Measurements from ENCODE around the gene NRAS. TPM values are rescaled to one million over a fixed set of nuclear protein-coding genes. Genes with fewer than 3 reads are reported as not detected.

Gene NRAS
- total RNA-seq, 1 experiment from 2014 or later: 48.0 TPM

DNA sequence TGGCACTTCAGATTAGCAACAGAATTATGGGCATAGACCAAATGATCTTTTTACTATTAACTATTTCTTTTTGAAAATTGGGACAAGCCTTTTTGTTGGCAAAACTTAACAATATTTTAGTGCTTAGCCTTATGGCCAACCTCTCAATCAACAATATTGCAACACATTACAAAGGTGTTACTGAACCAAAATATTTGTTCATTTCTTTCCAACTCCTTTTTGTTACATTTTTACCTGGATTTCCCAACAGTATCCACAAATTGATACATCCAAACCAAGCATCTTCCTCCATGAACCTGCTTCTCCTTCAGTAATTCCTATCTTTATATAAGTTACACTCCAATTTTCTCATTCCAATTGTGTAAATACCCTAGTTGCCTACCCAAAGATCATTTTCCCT, 19.8 kb downstream of the NRAS start:
- Histone ChIP-seq H3K4me1 (ENCODE audit: control insufficient read depth in 1 of 2, insufficient read depth in 2 of 2, low read length in 2 of 2) (no peaks in the 10 kb centered on the region), H3K9me3 (ENCODE audit: control insufficient read depth in 1 of 2, insufficient read depth in 1 of 2, low read depth in 1 of 2, low read length in 2 of 2) (no peaks in the 10 kb centered on the region), H2AFZ (ENCODE audit: low read depth, low read length, poor library complexity, severe bottlenecking) (no peak overlapping the region), H3K9me2 (ENCODE audit: insufficient read depth) (no peaks in the 10 kb centered on the region), H3K36me3 (ENCODE audit: control insufficient read depth in 1 of 2, insufficient read depth in 2 of 2, low read length in 2 of 2) (no peaks in the 10 kb centered on the region), H3K27me3 (ENCODE audit: insufficient read depth, low read length) (no peaks in the 10 kb centered on the region), H3K27ac (ENCODE audit: low read depth, low read length) (no peak overlapping the region), H3K4me2 (ENCODE audit: low read length) (no peak overlapping the region), H3K79me2 (ENCODE audit: insufficient read depth, low read length) (no peaks in the 10 kb centered on the region), H3K4me3 (replicated peaks in 1 of 2; ENCODE audit: low read depth in 1 of 2, low read length in 2 of 2) (no peak overlapping the region), H3K9ac (ENCODE audit: low read length) (no peak overlapping the region), H4K20me1 (ENCODE audit: insufficient read depth) (no peaks in the 10 kb centered on the region)
- ChIA-PET CTCF (no interaction called here), RAD21 (ENCODE audit: low non-redundant PET in 1 of 2, low total read pairs in 2 of 2, uncharacterized antibody in 2 of 2, unreplicated experiment in 2 of 2) (no interaction called here), POLR2A (no interaction called here)
- ATAC-seq (no peak), DNase-seq (ENCODE audit: low read depth, low spot score) (no peak)
- BruUV-seq (replicated peaks): no TSS peak
- no peak for TF ChIP-seq CBX3 (IDR thresholded peaks at IDR 0.05; ENCODE audit: low read depth)
- no peak for TF ChIP-seq FOSL1 (IDR thresholded peaks at IDR 0.05; ENCODE audit: low read depth)
- no peak for TF ChIP-seq ZFX (IDR thresholded peaks at IDR 0.05)
- TF ChIP-seq EGR1 (IDR thresholded peaks at IDR 0.05; ENCODE audit: low read depth): no peak
- no peak for TF ChIP-seq POLR2AphosphoS5 (IDR thresholded peaks at IDR 0.05; ENCODE audit: low read depth, low read length)
- no peak for TF ChIP-seq EZH2phosphoT487 (IDR thresholded peaks at IDR 0.05; ENCODE audit: borderline replicate concordance)
- TF ChIP-seq SIN3A (IDR thresholded peaks at IDR 0.05; ENCODE audit: low read depth): no peak
- no peak for TF ChIP-seq JUND (IDR thresholded peaks at IDR 0.05)
- intact Hi-C loops (cut with micrococcal nuclease): no loop called here

GRCh38 chr1:114695430-114696058, 21.0 kb downstream of the NRAS start, which contains the start of gene AMPD1:
TSS of gene AMPD1 (minus strand) at chr1:114695546. CDS start at chr1:114695471, 75 bp downstream.
- Histone ChIP-seq H3K9me2 (ENCODE audit: insufficient read depth) (no peaks in the 10 kb centered on the region), H3K4me1 (ENCODE audit: control insufficient read depth in 1 of 2, insufficient read depth in 2 of 2, low read length in 2 of 2) (no peaks in the 10 kb centered on the region), H3K4me3 (replicated peaks in 1 of 2; ENCODE audit: low read depth in 1 of 2, low read length in 2 of 2) (no peak within 1 kb of the TSS), H3K36me3 (ENCODE audit: control insufficient read depth in 1 of 2, insufficient read depth in 2 of 2, low read length in 2 of 2) (no peaks in the 10 kb centered on the region), H2AFZ (ENCODE audit: low read depth, low read length, poor library complexity, severe bottlenecking) (no peak within 1 kb of the TSS), H3K79me2 (ENCODE audit: insufficient read depth, low read length) (no peaks in the 10 kb centered on the region), H3K9ac (ENCODE audit: low read length) (no peak within 1 kb of the TSS), H3K27me3 (ENCODE audit: insufficient read depth, low read length) (no peaks in the 10 kb centered on the region), H3K4me2 (ENCODE audit: low read length) (no peak within 1 kb of the TSS), H3K9me3 (ENCODE audit: control insufficient read depth in 1 of 2, insufficient read depth in 1 of 2, low read depth in 1 of 2, low read length in 2 of 2) (no peaks in the 10 kb centered on the region), H4K20me1 (ENCODE audit: insufficient read depth) (no peaks in the 10 kb centered on the region), H3K27ac (ENCODE audit: low read depth, low read length) (no peak within 1 kb of the TSS)
- intact Hi-C loops (cut with micrococcal nuclease): no loop called here
- no TSS peak for BruUV-seq (replicated peaks)
- ChIA-PET CTCF (no interaction called here), POLR2A (no interaction called here), RAD21 (ENCODE audit: low non-redundant PET in 1 of 2, low total read pairs in 2 of 2, uncharacterized antibody in 2 of 2, unreplicated experiment in 2 of 2) (no interaction called here)
- TF ChIP-seq RAD21 (IDR thresholded peaks at IDR 0.05; ENCODE audit: low read depth) (no peak), CEBPB (IDR thresholded peaks at IDR 0.05; ENCODE audit: low read depth) (no peak), POLR2AphosphoS5 (IDR thresholded peaks at IDR 0.05; ENCODE audit: low read depth, low read length) (no peak), CBX3 (IDR thresholded peaks at IDR 0.05; ENCODE audit: low read depth) (no peak), JUND (IDR thresholded peaks at IDR 0.05) (no peak)
- DNase-seq (ENCODE audit: low read depth, low spot score) (no peak), ATAC-seq (no peak)
